SJCRH30 (cell line): ENCODE data around the gene ELK1. TPM values are rescaled to one million over a fixed set of nuclear protein-coding genes. Genes with fewer than 3 reads are reported as not detected.
A peak's percentile ranks its signal among the peaks of the same experiment; 100 is the strongest.

Experiments
- DNase-seq, 2 experiments: peaks; one replicate each; pipeline ENCODE4 v3.0.0-alpha.2; 2015 to 2020
- H3K27ac ChIP-seq: fragments of 250-450 bp; sonication (Bioruptor Pico); 2 replicates; pipeline ENCODE4 v1.5.1; 2020; ENCODE audit warnings: mild to moderate bottlenecking, moderate library complexity
- H3K27me3 ChIP-seq: fragments of 250-450 bp; sonication (Bioruptor Pico); 2 replicates; pipeline ENCODE4 v1.5.1; 2020; ENCODE audit warnings: mild to moderate bottlenecking, moderate library complexity
- H3K36me3 ChIP-seq: fragments of 250-450 bp; sonication (Bioruptor Pico); 2 replicates; pipeline ENCODE4 v1.5.1; 2020; ENCODE audit warnings: mild to moderate bottlenecking, moderate library complexity
- H3K4me1 ChIP-seq: fragments of 250-450 bp; sonication (Bioruptor Pico); 2 replicates; pipeline ENCODE4 v1.5.1; 2020; ENCODE audit warnings: mild to moderate bottlenecking, moderate library complexity
- H3K4me3 ChIP-seq: fragments of 250-450 bp; sonication (Bioruptor Pico); 2 replicates; pipeline ENCODE4 v1.5.1; 2020; ENCODE audit warnings: mild to moderate bottlenecking, moderate library complexity
- H3K9me3 ChIP-seq: fragments of 250-450 bp; sonication (Bioruptor Pico); replicated peaks from 2 replicates; pipeline ENCODE4 v1.5.1; 2020; ENCODE audit warnings: mild to moderate bottlenecking, moderate library complexity
- total RNA-seq: library from RNA; depleted of rRNA; stranded (reverse); fragments of >200 nt; shearing (Covaris generic); gene quantifications from 2 replicates; pipeline ENCODE4 v1.2.3, GENCODE V29; 2014

Gene ELK1
- total RNA-seq, 1 experiment from 2014 or later: 36.3 TPM

GRCh38 chrX:47633689-47634590 is 16.4 kb downstream of the ELK1 start:
- H3K36me3 ChIP-seq: no peaks in the 10 kb centered on the region
- no peak for DNase-seq
- H3K4me3 ChIP-seq: no peak overlapping the region
- H3K27me3 ChIP-seq: no peaks in the 10 kb centered on the region
- H3K27ac ChIP-seq: no peak overlapping the region
- no peaks in the 10 kb centered on the region for H3K9me3 ChIP-seq
- H3K4me1 ChIP-seq: no peaks in the 10 kb centered on the region

GRCh38 chrX:47632666-47633065 is 17.7 kb downstream of the ELK1 start:
- no peak overlapping the region for H3K4me3 ChIP-seq
- no peaks in the 10 kb centered on the region for H3K36me3 ChIP-seq
- no peak for DNase-seq
- no peaks in the 10 kb centered on the region for H3K4me1 ChIP-seq
- H3K27me3 ChIP-seq: no peaks in the 10 kb centered on the region
- no peaks in the 10 kb centered on the region for H3K9me3 ChIP-seq
- H3K27ac ChIP-seq: no peak overlapping the region

GRCh38 chrX:47631676-47632075 is 18.7 kb downstream of the ELK1 start:
- Histone ChIP-seq H3K27me3 (no peaks in the 10 kb centered on the region), H3K27ac (no peak overlapping the region), H3K4me1 (no peaks in the 10 kb centered on the region), H3K4me3 (no peak overlapping the region), H3K36me3 (no peaks in the 10 kb centered on the region), H3K9me3 (no peaks in the 10 kb centered on the region)
- no peak for DNase-seq

GRCh38 chrX:47629419-47630200 is 20.8 kb downstream of the ELK1 start, which contains the start of gene CFP:
CFP (minus strand) TSS chrX:47629930; CDS start chrX:47629844, 86 bp downstream.
- Histone ChIP-seq H3K9me3 (no peaks in the 10 kb centered on the region), H3K27ac (no peak within 1 kb of the TSS), H3K36me3 (no peaks in the 10 kb centered on the region), H3K27me3 (no peaks in the 10 kb centered on the region), H3K4me1 (no peaks in the 10 kb centered on the region), H3K4me3 (no peak within 1 kb of the TSS)
- no peak for DNase-seq

GRCh38 chrX:47628982-47629381 is 21.4 kb downstream of the ELK1 start:
- no peaks in the 10 kb centered on the region for H3K4me1 ChIP-seq
- no peaks in the 10 kb centered on the region for H3K27me3 ChIP-seq
- H3K36me3 ChIP-seq: no peaks in the 10 kb centered on the region
- DNase-seq: no peak
- no peak overlapping the region for H3K4me3 ChIP-seq
- H3K27ac ChIP-seq: no peak overlapping the region
- H3K9me3 ChIP-seq: no peaks in the 10 kb centered on the region

GRCh38 chrX:47625365-47625764 is 25.0 kb downstream of the ELK1 start:
- DNase-seq: peak in 1 of 2 experiments; percentile 27
- Histone ChIP-seq H3K27me3 (no peaks in the 10 kb centered on the region), H3K4me3 (no peak overlapping the region), H3K4me1 (no peaks in the 10 kb centered on the region), H3K27ac (no peak overlapping the region), H3K36me3 (no peaks in the 10 kb centered on the region), H3K9me3 (no peaks in the 10 kb centered on the region)

- H3K27me3 ChIP-seq: no peaks in the 10 kb centered on the region
- H3K4me3 ChIP-seq: peak overlapping the region; percentile 54
- H3K9me3 ChIP-seq: no peaks in the 10 kb centered on the region
- H3K4me1 ChIP-seq: no peaks in the 10 kb centered on the region
- DNase-seq: peak; percentile 81 to 83
- H3K27ac ChIP-seq: no peak overlapping the region
- no peaks in the 10 kb centered on the region for H3K36me3 ChIP-seq
Measured at GRCh38 chrX:47623540-47624027, 26.8 kb downstream of the ELK1 start.

- H3K27ac ChIP-seq: no peak overlapping the region
- no peaks in the 10 kb centered on the region for H3K27me3 ChIP-seq
- H3K36me3 ChIP-seq: no peaks in the 10 kb centered on the region
- H3K4me1 ChIP-seq: no peaks in the 10 kb centered on the region
- DNase-seq: no peak
- H3K9me3 ChIP-seq: no peaks in the 10 kb centered on the region
- no peak overlapping the region for H3K4me3 ChIP-seq
Measured at GRCh38 chrX:47621851-47622250, 28.5 kb downstream of the ELK1 start.

- no peak for DNase-seq
- no peak overlapping the region for H3K4me3 ChIP-seq
- H3K27me3 ChIP-seq: no peaks in the 10 kb centered on the region
- no peaks in the 10 kb centered on the region for H3K36me3 ChIP-seq
- H3K9me3 ChIP-seq: no peaks in the 10 kb centered on the region
- H3K27ac ChIP-seq: no peak overlapping the region
- H3K4me1 ChIP-seq: no peaks in the 10 kb centered on the region
Measured at GRCh38 chrX:47620303-47620685, 30.1 kb downstream of the ELK1 start.

- H3K36me3 ChIP-seq: no peaks in the 10 kb centered on the region
Measured at GRCh38 chrX:47619486-47620302, 30.7 kb downstream of the ELK1 start, which contains the start of gene SYN1. SYN1 (minus strand) TSS chrX:47619857; CDS start chrX:47619728, 129 bp downstream.

GRCh38 chrX:47618923-47619485 is 31.4 kb downstream of the ELK1 start:
- Histone ChIP-seq H3K4me3 (no peak overlapping the region), H3K27ac (no peak overlapping the region), H3K36me3 (no peaks in the 10 kb centered on the region), H3K9me3 (no peaks in the 10 kb centered on the region), H3K27me3 (no peaks in the 10 kb centered on the region), H3K4me1 (no peaks in the 10 kb centered on the region)
- DNase-seq: no peak

More at GRCh38 chrX:47619486-47620302, 30.7 kb downstream of the ELK1 start, which contains the start of gene SYN1:
- Histone ChIP-seq H3K27ac (no peak within 1 kb of the TSS), H3K27me3 (no peaks in the 10 kb centered on the region), H3K4me1 (no peaks in the 10 kb centered on the region), H3K9me3 (no peaks in the 10 kb centered on the region), H3K4me3 (no peak within 1 kb of the TSS)
- no peak for DNase-seq

GRCh38 chrX:47614618-47615017 is 35.7 kb downstream of the ELK1 start:
- Histone ChIP-seq H3K4me1 (no peaks in the 10 kb centered on the region), H3K36me3 (no peaks in the 10 kb centered on the region), H3K9me3 (no peaks in the 10 kb centered on the region), H3K27me3 (no peaks in the 10 kb centered on the region), H3K27ac (no peak overlapping the region), H3K4me3 (no peak overlapping the region)
- no peak for DNase-seq

GRCh38 chrX:47613082-47613481 is 37.3 kb downstream of the ELK1 start:
- H3K9me3 ChIP-seq: no peaks in the 10 kb centered on the region
- no peaks in the 10 kb centered on the region for H3K4me1 ChIP-seq
- DNase-seq: no peak
- H3K36me3 ChIP-seq: no peaks in the 10 kb centered on the region
- H3K27ac ChIP-seq: no peak overlapping the region
- H3K27me3 ChIP-seq: no peaks in the 10 kb centered on the region
- no peak overlapping the region for H3K4me3 ChIP-seq

GRCh38 chrX:47612418-47612817 is 37.9 kb downstream of the ELK1 start:
- Histone ChIP-seq H3K4me1 (no peaks in the 10 kb centered on the region), H3K36me3 (no peaks in the 10 kb centered on the region), H3K9me3 (no peaks in the 10 kb centered on the region), H3K27ac (no peak overlapping the region), H3K4me3 (no peak overlapping the region), H3K27me3 (no peaks in the 10 kb centered on the region)
- no peak for DNase-seq
